Stimulated activated CD8-positive, alpha-beta memory T cell treated with anti-CD3 and anti-CD28 coated beads, Interleukin-12 subunit alpha, Interleukin-12 subunit beta, amount 100 ng/mL, for 1 hour (primary cell): ENCODE measurements around the gene MTHFS.
"Not testable (repeated sequence)": the region's sequence is repeated elsewhere in the genome, so short reads cannot be mapped to it uniquely, and the experiment has no call there.

Experiments used
- DNase-seq: peaks from one replicate; pipeline ENCODE4 v3.0.0-alpha.2; 2020; ENCODE audit warnings: low read depth

The MTHFS gene

DNA sequence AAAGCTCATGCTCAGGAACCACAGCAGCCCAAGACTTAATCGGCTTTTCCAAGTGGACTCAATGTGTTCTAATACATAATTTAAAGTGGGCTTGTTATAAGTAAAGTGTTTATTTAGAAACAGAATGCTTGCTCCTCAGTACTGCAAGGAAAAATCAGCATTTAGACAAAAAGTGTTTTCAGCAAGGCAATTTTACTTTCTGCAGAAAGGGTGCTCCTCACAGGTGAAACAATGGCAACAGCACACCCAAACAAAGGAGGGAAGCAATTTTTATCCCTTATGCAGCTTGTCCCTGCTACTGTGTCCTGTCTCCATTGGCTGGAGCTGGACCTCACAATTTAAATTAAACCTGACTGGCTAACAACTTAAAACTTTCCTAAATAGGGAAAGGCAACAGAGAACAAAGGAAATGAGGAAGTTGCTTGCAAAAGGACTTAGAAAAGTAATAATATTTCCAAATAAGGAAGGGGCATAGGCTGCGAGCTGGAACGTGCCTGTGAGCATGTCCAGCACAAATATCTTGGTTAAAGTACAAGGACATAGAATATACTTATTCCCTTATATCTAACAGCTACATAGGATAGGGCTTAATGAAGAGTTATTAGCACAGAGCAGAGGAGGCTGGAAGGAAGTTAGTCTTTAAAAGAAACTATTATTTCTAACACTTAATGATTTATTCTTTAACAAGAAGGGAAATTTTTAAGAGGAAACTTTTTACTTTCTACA is 19.1 kb upstream of the MTHFS start:
- not testable (repeated sequence) for DNase-seq

DNA sequence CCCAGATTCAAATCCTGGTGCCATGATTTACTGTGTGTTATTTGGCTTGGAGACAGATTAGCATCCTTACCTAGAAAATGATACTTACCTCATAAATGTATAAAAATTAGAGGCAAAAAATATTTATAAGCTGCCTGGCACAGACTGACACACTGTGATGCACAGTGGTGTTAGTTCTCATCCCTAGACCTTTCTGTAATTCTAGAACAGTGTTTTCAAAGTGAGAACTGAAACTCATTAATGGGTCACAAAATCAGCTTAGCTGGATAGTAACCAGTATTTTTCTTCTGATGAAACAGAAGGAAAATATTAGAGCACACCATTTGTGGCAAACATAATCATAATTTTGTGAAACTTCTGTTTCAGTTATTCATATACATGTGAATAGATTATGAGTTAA is 17.9 kb upstream of the MTHFS start:
- DNase-seq, result no peak

GRCh38 chr15:79909556-79910335 is 12.9 kb upstream of the MTHFS start:
- not testable (repeated sequence) for DNase-seq

DNA sequence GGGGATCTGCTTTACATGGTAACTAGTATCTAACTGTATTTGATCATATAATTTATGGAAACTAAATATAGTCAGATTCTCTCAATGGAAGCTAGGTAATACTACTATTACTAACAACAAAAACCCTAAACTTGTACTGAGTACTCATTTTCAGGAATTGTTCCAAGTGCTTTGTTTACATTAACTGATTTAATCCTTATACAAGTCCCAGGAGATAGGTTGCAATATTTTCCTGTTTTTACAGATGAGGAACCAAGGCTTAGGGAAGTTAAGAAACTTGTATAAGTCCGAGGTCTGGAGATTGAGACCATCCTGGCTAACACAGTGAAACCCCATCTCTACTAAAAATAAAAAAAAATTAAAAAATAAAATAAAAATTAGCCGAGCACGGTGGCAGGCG is 7.5 kb upstream of the MTHFS start:
- no peak for DNase-seq

DNA sequence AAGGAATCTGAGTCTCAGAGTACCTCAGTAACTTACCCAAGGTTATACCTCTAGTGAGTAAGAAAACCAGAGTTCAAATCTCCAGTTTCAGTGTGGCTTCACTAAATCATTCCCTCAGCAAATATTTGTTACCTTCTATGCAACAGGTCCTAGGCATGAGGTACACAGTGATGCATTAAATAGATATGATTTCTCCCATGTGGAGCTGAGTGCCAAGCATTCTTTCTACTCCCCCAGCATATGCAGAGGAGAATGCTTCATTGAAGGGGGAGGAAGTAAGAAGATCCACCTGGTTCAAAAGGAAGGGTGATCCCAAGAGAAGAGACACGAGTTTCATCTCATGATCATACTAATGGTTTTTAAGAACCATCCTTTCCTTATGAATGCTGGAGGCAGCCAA is 6.8 kb upstream of the MTHFS start:
- DNase-seq, result no peak

- DNase-seq, result no peak
These were observed 6.3 kb upstream of the MTHFS start for GRCh38 chr15:79903144-79903543.

DNA sequence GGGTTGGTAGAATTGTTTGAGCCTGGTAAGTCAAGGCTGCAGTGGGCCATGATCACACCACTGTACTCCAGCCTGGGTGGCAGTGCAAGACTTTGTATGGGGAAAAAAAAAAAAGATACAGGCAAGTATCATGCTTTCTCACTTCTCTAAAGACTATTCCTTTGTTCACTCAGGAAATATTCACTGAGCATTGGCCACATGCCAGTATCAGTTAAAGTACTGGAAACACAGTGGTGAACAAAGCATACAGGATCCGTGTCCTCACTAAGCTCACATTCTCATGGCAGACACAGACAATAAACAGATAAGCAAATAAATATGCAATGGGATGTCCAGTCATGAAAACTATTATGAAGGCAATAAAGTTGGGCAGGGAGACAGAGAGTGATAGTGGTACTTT is 5.1 kb upstream of the MTHFS start:
- DNase-seq, result no peak

DNA sequence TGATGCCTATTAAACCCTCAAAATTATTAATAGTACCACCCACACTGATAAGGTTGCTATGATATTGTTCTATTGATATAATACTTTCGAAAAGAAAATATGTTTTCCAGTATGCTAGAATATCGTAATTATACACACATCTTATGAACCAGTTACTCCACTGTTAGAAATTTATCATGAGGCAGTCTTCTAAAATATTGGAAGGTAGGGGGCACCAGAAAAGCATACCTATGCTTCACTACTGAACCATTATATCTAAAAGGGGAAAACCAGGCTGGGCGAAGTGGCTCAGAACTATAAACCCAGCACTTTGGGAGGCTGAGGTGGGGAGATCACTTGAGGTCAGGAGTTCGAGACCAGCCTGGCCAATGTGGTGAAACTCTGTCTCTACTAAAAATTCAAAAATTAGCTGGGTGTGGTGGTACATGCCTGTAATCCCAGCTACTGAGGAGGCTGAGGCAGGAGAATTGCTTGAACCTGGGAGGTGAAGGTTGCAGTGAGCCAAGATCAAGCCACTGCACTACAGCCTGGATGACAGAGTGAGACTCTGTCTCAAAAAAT is 4.1 kb upstream of the MTHFS start:
- DNase-seq, result not testable (repeated sequence)

DNA sequence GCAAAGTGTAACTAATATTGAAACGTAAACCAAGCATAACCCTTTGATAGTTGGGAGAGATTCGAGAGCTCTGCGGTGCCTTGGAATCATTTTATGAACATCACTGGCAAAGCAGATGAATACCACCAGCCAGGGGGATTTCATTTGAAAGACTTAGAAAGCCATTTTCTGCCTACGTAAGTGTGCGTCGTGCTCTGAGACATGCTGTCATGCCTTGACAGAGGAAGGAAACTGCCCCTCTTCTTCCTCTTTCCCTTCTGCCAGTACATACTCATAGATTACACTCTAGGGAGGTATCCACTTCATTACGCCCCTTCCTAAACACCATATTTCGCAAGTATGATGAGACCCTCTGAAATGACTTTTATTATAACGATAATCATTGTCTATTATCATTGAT is 3.3 kb upstream of the MTHFS start:
- DNase-seq, result no peak

DNA sequence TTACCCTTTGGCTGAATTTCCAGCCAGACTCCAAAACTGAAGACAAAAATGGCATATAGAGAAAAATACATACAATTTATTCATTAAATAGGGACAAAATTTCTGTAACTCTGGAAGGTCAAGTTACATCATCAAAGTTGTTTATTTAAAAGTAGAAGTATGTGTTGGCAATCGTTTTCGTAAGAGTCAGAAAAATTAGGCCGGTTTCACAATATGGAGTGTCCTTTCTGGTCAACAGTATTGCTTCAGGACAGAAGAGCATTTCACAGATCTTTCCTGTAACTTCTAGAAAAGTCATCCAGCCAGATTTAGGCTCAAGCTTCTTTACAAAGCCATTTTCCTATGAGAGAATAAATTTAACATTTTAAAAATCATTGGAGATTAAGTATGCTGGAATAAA is 2.0 kb upstream of the MTHFS start:
- not testable (repeated sequence) for DNase-seq

- no peak for DNase-seq
These were observed 1.6 kb upstream of the MTHFS start for GRCh38 chr15:79898369-79898768.

DNA sequence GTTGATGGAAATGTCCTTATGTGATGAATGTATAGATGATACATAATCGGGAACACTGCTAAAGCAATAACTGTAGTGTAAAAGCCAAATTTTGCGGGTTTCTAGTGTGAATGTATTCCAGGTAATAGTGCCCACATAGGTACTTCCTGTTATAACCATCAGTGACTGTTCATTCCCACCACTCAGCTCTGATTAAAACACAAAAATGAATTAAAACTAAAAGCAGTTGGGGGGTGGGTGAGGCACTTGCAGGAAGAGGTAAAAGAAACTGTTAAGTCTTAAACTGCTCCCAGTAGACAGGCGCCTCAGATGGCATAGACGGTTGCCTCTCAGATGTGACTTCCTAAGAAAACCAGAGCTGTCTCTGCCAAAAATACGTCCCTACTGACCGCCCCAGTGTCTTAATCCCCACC is 893 bp upstream of the MTHFS start:
- no peak for DNase-seq

DNA sequence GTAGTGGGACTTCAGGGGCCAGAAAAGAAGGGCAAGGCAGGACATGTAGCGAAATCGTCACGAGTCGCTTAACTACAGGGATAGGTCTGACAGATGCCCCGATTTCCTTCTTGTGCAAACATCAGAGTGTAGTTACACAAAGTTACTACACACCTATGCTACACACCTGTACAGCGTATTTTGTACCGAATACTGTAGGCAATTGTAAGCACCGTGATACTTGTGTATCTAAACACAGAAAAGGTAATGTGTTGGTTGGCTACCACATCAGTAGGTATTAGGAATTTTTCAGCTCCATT is 515 bp upstream of the MTHFS start:
- no peak for DNase-seq

- DNase-seq, result no peak
These were observed 632 bp downstream of the MTHFS start for GRCh38 chr15:79896131-79896633.

- no peak for DNase-seq
These were observed 9.5 kb downstream of the MTHFS start for GRCh38 chr15:79887054-79887930.

DNA sequence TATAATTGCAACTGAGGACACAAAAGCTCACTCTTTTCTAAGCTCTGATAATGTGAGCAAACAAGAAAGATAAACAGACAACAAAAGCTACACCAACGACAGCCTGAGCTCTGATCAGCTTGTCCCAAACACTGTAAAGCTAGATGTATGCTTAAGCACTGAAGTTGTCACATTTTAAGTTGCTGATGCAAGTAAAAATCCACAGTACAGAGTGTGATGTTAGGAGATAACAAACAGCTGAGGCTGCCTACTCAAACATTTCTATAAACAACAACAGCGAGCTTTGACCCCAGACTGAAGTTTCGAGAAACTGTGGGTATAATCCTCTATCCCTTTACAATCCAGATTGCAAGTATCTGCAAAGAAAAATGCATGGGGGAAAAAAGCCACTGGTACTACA is 10.7 kb downstream of the MTHFS start:
- no peak for DNase-seq

GRCh38 chr15:79884204-79884596 is 12.6 kb downstream of the MTHFS start:
- no peak for DNase-seq

GRCh38 chr15:79883579-79884203 is 13.1 kb downstream of the MTHFS start:
- DNase-seq, result no peak

GRCh38 chr15:79881668-79882067 is 15.1 kb downstream of the MTHFS start:
- DNase-seq, result no peak

DNA sequence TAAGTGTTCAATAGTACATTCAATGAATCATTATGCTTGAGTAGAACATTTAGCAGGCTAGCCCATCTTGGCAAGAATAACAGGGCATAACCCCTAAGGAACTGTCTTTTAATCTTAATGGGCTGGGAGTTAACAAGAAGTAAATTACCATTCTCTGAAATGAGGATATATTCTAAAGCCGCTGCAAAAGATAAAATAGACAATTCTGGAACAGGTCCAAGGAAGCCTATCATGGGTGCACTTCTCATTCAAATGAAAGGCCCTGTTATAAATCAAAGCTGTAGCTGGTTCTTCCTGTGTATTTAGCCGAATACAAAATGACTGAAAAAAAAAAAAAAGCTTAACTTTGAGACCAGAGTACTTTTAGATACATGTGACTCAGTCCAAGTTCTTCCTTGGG is 15.6 kb downstream of the MTHFS start:
- no peak for DNase-seq

DNA sequence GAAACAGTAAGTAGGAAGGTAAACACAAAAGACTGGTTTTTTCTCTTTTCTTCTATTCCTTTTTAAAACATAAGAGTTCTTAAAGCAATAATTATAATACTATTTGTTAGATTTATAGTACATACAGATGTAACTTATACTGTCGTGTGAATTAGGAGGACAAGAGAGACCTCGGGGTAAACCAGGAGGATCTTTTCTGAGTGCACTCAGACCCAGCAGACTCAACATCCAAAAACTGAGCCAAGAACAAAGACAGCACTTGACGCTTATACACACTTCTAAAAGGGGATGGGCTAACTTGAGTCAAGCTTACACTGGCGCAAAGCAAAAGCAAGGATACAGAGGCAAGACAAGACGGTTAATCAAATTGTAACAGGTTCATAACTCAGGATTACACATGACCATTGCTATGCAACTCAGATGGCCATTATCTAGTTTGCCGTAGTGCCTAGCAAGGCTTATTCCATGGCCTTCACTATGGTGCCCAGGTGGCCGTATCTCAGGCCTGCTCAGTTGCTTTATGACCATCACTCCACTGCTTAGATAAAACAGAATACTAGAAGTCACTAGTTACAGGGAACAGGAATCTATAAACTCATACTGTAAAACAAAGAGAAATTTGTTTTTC is 18.6 kb downstream of the MTHFS start:
- DNase-seq, result no peak
